Upper lobe of left lung (tissue), 6 donors: ENCODE data around the gene CHSY3. TPM values are rescaled to one million over a fixed set of nuclear protein-coding genes. Genes with fewer than 3 reads are reported as not detected.
A peak's percentile ranks its signal among the peaks of the same experiment; 100 is the strongest.

ENCODE experiments used
- ATAC-seq, 2 donors: fragments of 200-7000 bp; cut with Tn5 transposase; one replicate each; pipeline ENCODE4 v1.9.1; 2022; ENCODE audit warnings: mild to moderate bottlenecking in 2 of 2, moderate library complexity in 2 of 2; ENCODE audit not compliant: low FRiP score in 2 of 2
- DNase-seq, 2 donors: peaks; one replicate each; pipeline ENCODE4 v3.0.0-alpha.2; 2019 to 2020
- H3K27ac ChIP-seq, 4 donors: fragments of 200-600 bp; sonication (generic); one replicate each; pipeline ENCODE4 v1.5.1; 2016 to 2019
- H3K27me3 ChIP-seq, 4 donors: fragments of 200-600 bp; sonication (generic); one replicate each; pipeline ENCODE4 v1.5.1; 2017 to 2019
- H3K36me3 ChIP-seq, 4 donors: fragments of 200-600 bp; sonication (generic); one replicate each; pipeline ENCODE4 v1.5.1; 2016 to 2019
- H3K4me1 ChIP-seq, 4 donors: fragments of 200-600 bp; sonication (generic); one replicate each; pipeline ENCODE4 v1.5.1; 2018 to 2019
- H3K4me3 ChIP-seq, 4 donors: fragments of 200-600 bp; sonication (generic); one replicate each; pipeline ENCODE4 v1.5.1; 2017 to 2019; ENCODE audit warnings: mild to moderate bottlenecking in 2 of 4, moderate library complexity in 1 of 4
- H3K9me3 ChIP-seq, 4 donors: fragments of 200-600 bp; sonication (generic); one replicate each; pipeline ENCODE4 v1.5.1; 2018 to 2019
- CTCF ChIP-seq, 6 experiments: fragments of 450-650 bp in 4 of 6; fragments of 200-600 bp in 2 of 6; sonication (generic) in 2 of 6; IDR thresholded peaks; one replicate each; pipeline ENCODE4 v1.5.1; 2016 to 2019; ENCODE audit warnings: antibody characterized with exemption in 6 of 6
- EP300 ChIP-seq, 4 donors: sonication (generic); formaldehyde crosslinking; IDR thresholded peaks; one replicate each; pipeline ENCODE4 v1.5.1; 2017; ENCODE audit warnings: antibody characterized with exemption in 4 of 4, control low read depth in 2 of 4
- POLR2A ChIP-seq, 4 donors: fragments of 450-650 bp; IDR thresholded peaks; one replicate each; pipeline ENCODE4 v1.5.1; 2016 to 2017; ENCODE audit warnings: antibody characterized with exemption in 4 of 4, mild to moderate bottlenecking in 2 of 4
- POLR2AphosphoS5 ChIP-seq, 2 donors: sonication (generic); formaldehyde crosslinking; IDR thresholded peaks; one replicate each; pipeline ENCODE4 v1.5.1; 2017; ENCODE audit warnings: antibody characterized with exemption in 2 of 2
- WGBS, 2 donors: methylation state at CpG; one replicate each; pipeline ENCODE4 v1.1.5; 2017 to 2018; 5-methylcytosine and 5-hydroxymethylcytosine counted together
- total RNA-seq, 6 donors: library from RNA; depleted of rRNA in 4 of 6; stranded (reverse); fragments of >200 nt in 4 of 6; gene quantifications; one replicate each; pipeline versions ENCODE4 v1.1.0 to v1.2.1, GENCODE V29; 2016 to 2021
- donor health status: DM: no; HTN: no; CAD: no; lungs with moderate emphysema.
- donor health status: DM: no; HTN: yes; CAD: no; lungs with severe emphysema.

Gene CHSY3
- total RNA-seq, 6 donors from 2014 or later: 3.1 to 7.5 (median 6.3) TPM

GRCh38 chr5:129905473-129906176 is 1.4 kb downstream of the CHSY3 start:
- 1 to 8% methylated on average over 16 to 37 of the region's 37 CpGs for WGBS, 2 donors
- no peaks in the 10 kb centered on the region for H3K9me3 ChIP-seq
- no peak for ATAC-seq
- H3K27me3 ChIP-seq: peaks cover 0 to 13% (median 0%) of the 10 kb centered on the region in 4 donors
- H3K4me3 ChIP-seq: peak overlapping the region; percentile 59 to 89 (median 77)
- no peak for DNase-seq
- H3K36me3 ChIP-seq: no peaks in the 10 kb centered on the region
- TF ChIP-seq CTCF (IDR thresholded peaks at IDR 0.05) (no peak), POLR2AphosphoS5 (IDR thresholded peaks at IDR 0.05) (no peak), EP300 (IDR thresholded peaks at IDR 0.05) (no peak), POLR2A (IDR thresholded peaks at IDR 0.05) (no peak)
- H3K4me1 ChIP-seq: peaks cover 11 to 29% (median 21%) of the 10 kb centered on the region in 4 donors
- H3K27ac ChIP-seq: peak overlapping the region in 2 of 4 donors; percentile 83 to 89

GRCh38 chr5:129906177-129906887 is 2.1 kb downstream of the CHSY3 start:
- H3K9me3 ChIP-seq: no peaks in the 10 kb centered on the region
- no peak for ATAC-seq
- no peak overlapping the region for H3K27ac ChIP-seq
- no peaks in the 10 kb centered on the region for H3K36me3 ChIP-seq
- WGBS, 2 donors: 11 to 16% methylated on average over 20 of the region's 20 CpGs
- H3K4me3 ChIP-seq: peak overlapping the region in 3 of 4 donors; percentile 59 to 89 (median 81)
- H3K4me1 ChIP-seq: peaks cover 11 to 29% (median 21%) of the 10 kb centered on the region in 4 donors
- TF ChIP-seq EP300 (IDR thresholded peaks at IDR 0.05) (no peak), CTCF (IDR thresholded peaks at IDR 0.05) (no peak), POLR2A (IDR thresholded peaks at IDR 0.05) (no peak), POLR2AphosphoS5 (IDR thresholded peaks at IDR 0.05) (no peak)
- H3K27me3 ChIP-seq: peaks cover 0 to 13% (median 0%) of the 10 kb centered on the region in 4 donors
- DNase-seq: peak in 1 of 2 donors; percentile 48

- no peak overlapping the region for H3K4me3 ChIP-seq
- H3K4me1 ChIP-seq: peaks cover 11 to 27% (median 20%) of the 10 kb centered on the region in 4 donors
- H3K27me3 ChIP-seq: peaks cover 0 to 8% (median 0%) of the 10 kb centered on the region in 4 donors
- DNase-seq: no peak
- no peak for ATAC-seq
- H3K9me3 ChIP-seq: no peaks in the 10 kb centered on the region
- WGBS, 2 donors: 86 to 95% methylated on average over 1 of the region's 1 CpG
- H3K27ac ChIP-seq: no peak overlapping the region
- TF ChIP-seq POLR2A (IDR thresholded peaks at IDR 0.05): no peak
- TF ChIP-seq POLR2AphosphoS5 (IDR thresholded peaks at IDR 0.05): no peak
- TF ChIP-seq EP300 (IDR thresholded peaks at IDR 0.05): no peak
- TF ChIP-seq CTCF (IDR thresholded peaks at IDR 0.05): no peak
- H3K36me3 ChIP-seq: no peaks in the 10 kb centered on the region
Observed at GRCh38 chr5:129909225-129909624, 5.0 kb downstream of the CHSY3 start.

GRCh38 chr5:129912601-129913255 is 8.5 kb downstream of the CHSY3 start:
- Histone ChIP-seq H3K36me3 (no peaks in the 10 kb centered on the region), H3K27me3 (no peaks in the 10 kb centered on the region), H3K9me3 (no peaks in the 10 kb centered on the region), H3K4me3 (no peak overlapping the region), H3K27ac (no peak overlapping the region), H3K4me1 (no peaks in the 10 kb centered on the region)
- 67 to 77% methylated on average over 1 of the region's 1 CpG for WGBS, 2 donors
- no peak for DNase-seq
- ATAC-seq: no peak
- no peak for TF ChIP-seq EP300 (IDR thresholded peaks at IDR 0.05)
- no peak for TF ChIP-seq POLR2A (IDR thresholded peaks at IDR 0.05)
- no peak for TF ChIP-seq CTCF (IDR thresholded peaks at IDR 0.05)
- no peak for TF ChIP-seq POLR2AphosphoS5 (IDR thresholded peaks at IDR 0.05)
